Skeletal muscle satellite cell (primary cell): Measurements from ENCODE around the gene PLPP4. TPM values are rescaled to one million over a fixed set of nuclear protein-coding genes. Genes with fewer than 3 reads are reported as not detected.
A peak's percentile ranks its signal among the peaks of the same experiment; 100 is the strongest.

Experiments used
- H3K27me3 ChIP-seq: 2 replicates; pipeline ENCODE4 v1.7.0; 2013; ENCODE audit warnings: low read length; ENCODE audit not compliant: control insufficient read depth, insufficient read depth
- H3K36me3 ChIP-seq: 2 replicates; pipeline ENCODE4 v1.7.0; 2013; ENCODE audit warnings: mild to moderate bottlenecking, control low read depth, low read length; ENCODE audit not compliant: insufficient read depth
- H3K4me1 ChIP-seq: 2 replicates; pipeline ENCODE4 v1.7.0; 2013; ENCODE audit warnings: low read length; ENCODE audit not compliant: control insufficient read depth, insufficient read depth
- H3K4me2 ChIP-seq: 2 replicates; pipeline ENCODE4 v1.7.0; 2013; ENCODE audit warnings: mild to moderate bottlenecking, low read length
- H3K4me3 ChIP-seq: 2 replicates; pipeline ENCODE4 v1.7.0; 2013; ENCODE audit warnings: low read length
- H3K9ac ChIP-seq: 2 replicates; pipeline ENCODE4 v1.7.0; 2013; ENCODE audit warnings: mild to moderate bottlenecking, low read depth, low read length, moderate library complexity
- H3K9me3 ChIP-seq: replicated peaks from 2 replicates; pipeline ENCODE4 v1.7.0; 2013; ENCODE audit warnings: mild to moderate bottlenecking, control low read depth, low read length
- total RNA-seq: library from RNA; depleted of rRNA; stranded (reverse); fragments of >200 nt; gene quantifications from 2 replicates; pipeline ENCODE4 v1.2.3, GENCODE V29; 2012; rRNA removed

PLPP4 gene
- total RNA-seq, result 1.3 TPM in 1 of 2 replicates, not detected in the other

DNA sequence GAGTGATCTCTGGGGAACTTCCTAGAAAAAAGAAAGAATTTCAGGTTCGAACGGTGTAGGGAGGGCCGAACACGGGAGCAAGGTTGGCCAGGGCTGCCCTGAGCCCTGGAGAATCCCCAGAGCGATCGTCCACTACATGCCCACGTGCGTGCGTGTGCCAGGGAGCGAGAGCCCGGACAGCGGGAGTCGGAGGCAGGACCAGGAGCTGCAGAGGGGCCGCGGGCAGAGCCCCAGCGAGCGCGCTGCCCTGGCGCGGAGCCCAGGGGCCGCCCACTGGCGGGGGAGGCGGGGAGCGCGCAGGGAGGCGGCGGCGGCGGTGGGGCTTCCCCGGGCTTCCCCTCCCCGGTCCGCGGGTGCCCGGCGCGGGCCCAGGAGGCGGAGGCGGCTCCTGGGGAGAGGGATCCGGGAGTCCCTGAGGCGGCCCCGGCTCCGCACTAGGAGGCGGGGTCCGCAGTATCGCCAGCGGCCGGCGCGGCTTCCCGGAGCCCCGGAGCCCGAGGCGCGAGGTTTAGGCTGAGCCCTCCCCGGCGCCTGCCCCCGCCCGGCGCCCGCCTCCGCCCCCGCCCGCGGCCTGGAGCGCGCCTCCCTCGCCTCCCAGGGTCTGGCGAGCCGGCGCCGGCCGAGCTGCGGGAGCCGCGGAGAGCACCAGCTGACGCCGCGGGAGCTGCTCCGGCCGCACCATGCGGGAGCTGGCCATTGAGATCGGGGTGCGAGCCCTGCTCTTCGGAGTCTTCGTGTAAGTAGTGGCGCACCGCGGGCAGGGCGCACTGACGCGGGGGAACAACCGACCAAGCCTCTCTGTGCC, at the start of gene PLPP4:
PLPP4 (plus strand) TSS at position 602 of the 805 bp plus-strand sequence; CDS start at position 681, 79 bp downstream.
- peak within 1 kb of the TSS; percentile 59 for H3K9ac ChIP-seq
- H3K9me3 ChIP-seq, result no peaks in the 10 kb centered on the region
- H3K4me2 ChIP-seq, result peak within 1 kb of the TSS; percentile 93
- peak within 1 kb of the TSS; percentile 74 for H3K4me3 ChIP-seq
- no peaks in the 10 kb centered on the region for H3K36me3 ChIP-seq
- peaks cover 50% of the 10 kb centered on the region for H3K27me3 ChIP-seq
- peaks cover 28% of the 10 kb centered on the region for H3K4me1 ChIP-seq

- Histone ChIP-seq H3K4me3 (no peak overlapping the region), H3K4me2 (no peak overlapping the region), H3K36me3 (no peaks in the 10 kb centered on the region)
These were observed 47.2 kb upstream of the PLPP4 start for GRCh38 chr10:120409816-120410215.

GRCh38 chr10:120414946-120415345, 42.1 kb upstream of the PLPP4 start:
- H3K27me3 ChIP-seq, result no peaks in the 10 kb centered on the region
- no peak overlapping the region for H3K4me2 ChIP-seq
- H3K4me1 ChIP-seq, result peaks cover 29% of the 10 kb centered on the region
- H3K9me3 ChIP-seq, result no peaks in the 10 kb centered on the region
- H3K9ac ChIP-seq, result no peak overlapping the region
- H3K4me3 ChIP-seq, result no peak overlapping the region
- H3K36me3 ChIP-seq, result no peaks in the 10 kb centered on the region

More at GRCh38 chr10:120409816-120410215, 47.2 kb upstream of the PLPP4 start:
- H3K27me3 ChIP-seq, result peaks cover 12% of the 10 kb centered on the region
- H3K9ac ChIP-seq, result no peak overlapping the region
- H3K9me3 ChIP-seq, result no peaks in the 10 kb centered on the region
- peaks cover 17% of the 10 kb centered on the region for H3K4me1 ChIP-seq

DNA sequence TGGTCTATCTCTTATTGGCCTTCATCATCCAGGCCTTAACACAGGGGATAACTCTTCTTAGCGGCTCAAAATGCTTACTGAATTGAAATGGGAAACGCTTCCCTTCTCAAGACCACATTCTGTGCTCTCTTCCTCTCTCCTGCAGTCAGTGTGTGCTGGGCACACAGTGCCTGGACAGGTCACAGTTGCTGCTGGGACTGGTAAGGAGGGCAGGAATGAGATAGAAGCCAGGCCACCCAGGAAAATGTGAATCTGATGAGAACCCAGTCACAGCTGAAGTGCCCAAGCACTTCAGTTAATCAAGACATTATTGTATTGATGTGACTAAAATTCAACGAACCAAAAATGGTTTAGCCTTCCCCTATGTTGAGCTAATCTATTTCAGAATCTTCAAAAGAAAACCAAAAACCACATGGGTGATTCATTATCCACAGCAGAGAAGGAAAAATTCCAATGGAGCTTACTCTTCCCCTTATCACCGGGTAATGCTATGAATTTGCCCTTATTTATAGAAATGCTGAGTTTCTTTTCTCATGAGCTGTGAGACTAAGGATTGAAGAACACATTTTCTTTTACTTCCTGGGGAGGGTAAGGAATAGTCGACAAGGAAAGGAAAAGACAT, 41.2 kb upstream of the PLPP4 start:
- Histone ChIP-seq H3K36me3 (no peaks in the 10 kb centered on the region), H3K9ac (peak overlapping the region; percentile 25), H3K27me3 (no peaks in the 10 kb centered on the region), H3K4me3 (peak overlapping the region; percentile 40), H3K9me3 (no peaks in the 10 kb centered on the region), H3K4me1 (peaks cover 35% of the 10 kb centered on the region), H3K4me2 (peak overlapping the region; percentile 70)

- no peak overlapping the region for H3K9ac ChIP-seq
- no peaks in the 10 kb centered on the region for H3K9me3 ChIP-seq
- peaks cover 42% of the 10 kb centered on the region for H3K4me1 ChIP-seq
- no peaks in the 10 kb centered on the region for H3K27me3 ChIP-seq
- no peak overlapping the region for H3K4me2 ChIP-seq
- no peaks in the 10 kb centered on the region for H3K36me3 ChIP-seq
- H3K4me3 ChIP-seq, result no peak overlapping the region
These were observed 36.6 kb upstream of the PLPP4 start for GRCh38 chr10:120420421-120420820.

DNA sequence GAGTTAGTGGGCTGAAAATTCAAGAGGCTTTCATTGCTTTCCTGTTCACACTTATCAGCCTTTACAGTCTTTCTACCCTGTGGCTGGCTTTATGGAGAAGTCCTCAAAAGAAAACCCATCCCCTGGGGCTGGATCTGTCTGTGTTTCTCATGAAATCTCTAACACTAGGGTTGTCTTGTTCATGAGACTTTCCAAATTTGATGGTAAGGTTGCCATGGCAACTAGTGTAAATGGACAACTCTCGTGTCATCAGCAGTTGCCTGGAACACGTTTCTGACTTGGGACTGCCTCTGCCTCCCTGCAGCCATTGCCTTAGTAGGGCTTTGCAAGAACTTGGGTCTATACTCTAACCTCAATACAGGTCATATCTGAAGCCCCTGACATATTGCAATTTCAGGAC, 35.8 kb upstream of the PLPP4 start:
- Histone ChIP-seq H3K4me3 (no peak overlapping the region), H3K9ac (no peak overlapping the region), H3K27me3 (no peaks in the 10 kb centered on the region), H3K4me1 (peaks cover 34% of the 10 kb centered on the region), H3K36me3 (no peaks in the 10 kb centered on the region), H3K4me2 (no peak overlapping the region), H3K9me3 (no peaks in the 10 kb centered on the region)

DNA sequence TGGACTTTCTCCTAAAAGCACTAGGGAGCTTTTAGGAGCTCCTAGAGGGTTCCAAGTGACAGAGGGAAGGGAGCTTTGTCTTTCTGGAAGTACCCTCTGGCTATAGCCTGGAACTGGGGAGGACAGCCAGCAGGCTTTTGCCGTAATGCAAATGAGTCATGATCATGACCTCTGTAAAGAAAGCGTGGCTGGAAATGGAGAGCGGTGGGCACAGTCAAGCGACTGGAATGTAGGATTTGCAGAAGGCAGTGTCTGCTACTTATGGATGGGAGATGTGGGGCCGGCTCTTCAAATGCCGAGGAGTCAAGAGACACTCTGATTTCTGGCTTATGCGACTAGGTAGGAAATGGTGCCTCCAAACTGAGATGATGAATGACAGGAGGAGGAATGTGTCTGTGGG, 34.6 kb upstream of the PLPP4 start:
- H3K36me3 ChIP-seq, result no peaks in the 10 kb centered on the region
- H3K4me1 ChIP-seq, result peaks cover 30% of the 10 kb centered on the region
- H3K4me3 ChIP-seq, result no peak overlapping the region
- H3K4me2 ChIP-seq, result peak overlapping the region; percentile 43
- peak overlapping the region; percentile 11 for H3K9ac ChIP-seq
- no peaks in the 10 kb centered on the region for H3K9me3 ChIP-seq
- H3K27me3 ChIP-seq, result no peaks in the 10 kb centered on the region

GRCh38 chr10:120423431-120424197, 33.4 kb upstream of the PLPP4 start:
- Histone ChIP-seq H3K27me3 (no peaks in the 10 kb centered on the region), H3K36me3 (no peaks in the 10 kb centered on the region), H3K4me2 (peak overlapping the region; percentile 19), H3K4me1 (peaks cover 30% of the 10 kb centered on the region), H3K9me3 (no peaks in the 10 kb centered on the region), H3K9ac (no peak overlapping the region), H3K4me3 (no peak overlapping the region)

DNA sequence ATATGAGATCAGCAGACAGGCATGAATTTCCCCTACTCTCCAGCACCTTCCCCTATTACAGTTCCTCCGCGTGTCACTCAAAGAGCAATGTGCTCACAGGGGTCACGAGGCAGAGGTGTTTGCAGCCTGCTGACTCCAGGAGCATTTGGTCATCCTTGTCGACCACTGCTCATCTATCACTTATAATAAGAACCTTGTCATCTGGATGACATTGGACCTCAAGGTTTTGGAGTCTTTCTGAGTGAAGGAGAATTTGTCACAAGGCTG, 32.9 kb upstream of the PLPP4 start:
- Histone ChIP-seq H3K4me1 (peaks cover 30% of the 10 kb centered on the region), H3K9me3 (no peaks in the 10 kb centered on the region), H3K4me2 (peak overlapping the region; percentile 19), H3K4me3 (no peak overlapping the region), H3K36me3 (no peaks in the 10 kb centered on the region), H3K9ac (no peak overlapping the region), H3K27me3 (no peaks in the 10 kb centered on the region)

DNA sequence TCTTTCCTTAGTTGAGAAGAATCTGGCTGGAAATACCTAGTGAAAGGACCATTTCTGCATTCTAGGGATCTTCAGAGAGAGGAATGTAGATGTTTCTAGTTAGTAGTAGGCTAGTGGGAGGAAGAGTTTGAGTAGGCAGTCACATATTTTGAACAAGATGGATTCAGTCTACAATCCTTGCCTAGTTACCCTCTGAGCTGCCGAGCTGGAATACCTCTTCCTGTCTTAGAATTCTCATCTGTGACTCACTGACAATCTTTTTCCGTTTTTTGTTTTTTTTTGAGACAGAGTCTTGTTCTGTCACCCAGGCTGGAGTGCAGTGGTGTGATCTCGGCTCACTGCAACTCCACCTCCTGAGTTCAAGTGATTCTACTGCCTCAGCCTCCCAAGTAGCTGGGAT, 30.7 kb upstream of the PLPP4 start:
- Histone ChIP-seq H3K27me3 (peaks cover 4% of the 10 kb centered on the region), H3K4me1 (peaks cover 24% of the 10 kb centered on the region), H3K9ac (no peak overlapping the region), H3K36me3 (no peaks in the 10 kb centered on the region), H3K9me3 (no peaks in the 10 kb centered on the region), H3K4me2 (no peak overlapping the region), H3K4me3 (no peak overlapping the region)

GRCh38 chr10:120428754-120429153, 28.3 kb upstream of the PLPP4 start:
- no peak overlapping the region for H3K9ac ChIP-seq
- peaks cover 5% of the 10 kb centered on the region for H3K4me1 ChIP-seq
- H3K36me3 ChIP-seq, result no peaks in the 10 kb centered on the region

More at GRCh38 chr10:120428754-120429153, 28.3 kb upstream of the PLPP4 start:
- no peak overlapping the region for H3K4me3 ChIP-seq
- no peak overlapping the region for H3K4me2 ChIP-seq
- peaks cover 18% of the 10 kb centered on the region for H3K27me3 ChIP-seq
- no peaks in the 10 kb centered on the region for H3K9me3 ChIP-seq
